Left renal cortex interstitium (tissue), 4 donors: Measurements from ENCODE around the gene CD58. TPM values are rescaled to one million over a fixed set of nuclear protein-coding genes. Genes with fewer than 3 reads are reported as not detected.

Source experiments
- DNase-seq, 4 donors: peaks; one replicate each; pipeline ENCODE4 v3.0.0-alpha.2; 2013; ENCODE audit warnings: low read depth in 4 of 4, low spot score in 2 of 4, missing footprints in 1 of 4
- polyA plus RNA-seq, 4 donors: library from polyadenylated mRNA; unstranded; fragments of 120-200 nt; gene quantifications; one replicate each; pipeline ENCODE4 v1.2.1, GENCODE V29; 2013; ENCODE audit not compliant: insufficient read length in 4 of 4

CD58 gene
- polyA plus RNA-seq, 4 donors: 15.0 to 18.8 (median 15.8) TPM

DNA sequence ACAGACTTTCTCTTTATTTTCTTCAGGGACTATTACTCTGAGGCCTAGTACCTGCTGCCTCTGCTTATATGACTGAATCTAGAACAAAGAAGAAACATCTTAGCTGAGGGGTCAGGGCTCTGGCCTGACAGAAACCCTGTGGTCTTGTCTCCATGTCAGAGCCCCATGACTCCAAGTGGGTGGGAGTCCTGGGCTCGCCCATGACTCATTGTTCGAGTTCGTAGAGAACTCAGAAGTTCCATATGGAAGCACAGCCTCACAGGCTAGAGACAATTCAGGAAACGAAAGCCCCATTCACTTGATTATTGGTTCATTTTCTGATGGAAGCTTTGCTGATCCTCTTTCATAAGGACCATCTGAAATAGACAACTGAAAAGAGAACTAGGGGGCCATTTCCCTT, 73.2 kb downstream of the CD58 start:
- DNase-seq: no peak

DNA sequence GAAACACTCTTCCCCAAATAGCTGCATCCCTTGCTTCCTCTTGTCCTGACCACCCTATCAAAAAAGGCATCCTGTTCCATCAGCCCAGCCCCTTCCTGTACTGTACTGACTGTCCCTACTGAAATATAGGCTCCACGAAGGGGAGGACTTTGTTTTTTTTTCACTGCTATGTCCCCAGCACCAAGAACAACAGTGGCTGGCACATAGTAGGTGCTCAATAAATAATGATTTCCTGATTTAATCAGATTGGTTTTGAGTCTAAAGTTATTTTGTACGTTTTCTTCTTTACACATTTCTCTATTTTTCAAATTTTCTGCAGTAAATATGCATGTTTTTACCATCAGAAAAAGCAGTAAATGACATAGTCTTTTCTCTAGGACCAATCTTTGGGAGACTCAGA, 73.9 kb downstream of the CD58 start:
- no peak for DNase-seq

DNA sequence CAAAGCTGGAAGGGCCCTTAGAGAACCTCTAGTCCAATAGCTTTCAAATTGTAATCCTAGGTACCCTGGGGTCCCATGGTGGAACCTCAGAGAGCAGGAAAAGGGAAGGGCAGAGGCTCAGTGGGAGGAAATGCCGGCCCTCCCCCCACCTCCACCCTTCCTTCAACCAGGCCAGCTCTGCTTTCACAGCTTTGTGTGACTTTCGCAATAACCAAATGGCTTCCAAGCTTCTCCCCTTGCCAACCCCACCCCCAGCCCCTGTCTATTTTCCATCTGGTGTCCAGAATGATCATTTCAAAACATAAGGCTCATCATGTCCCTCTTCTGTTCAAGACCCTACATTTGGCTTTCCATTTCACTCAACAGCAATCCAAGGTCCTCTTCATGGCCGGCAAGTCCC, 74.4 kb downstream of the CD58 start:
- no peak for DNase-seq

DNA sequence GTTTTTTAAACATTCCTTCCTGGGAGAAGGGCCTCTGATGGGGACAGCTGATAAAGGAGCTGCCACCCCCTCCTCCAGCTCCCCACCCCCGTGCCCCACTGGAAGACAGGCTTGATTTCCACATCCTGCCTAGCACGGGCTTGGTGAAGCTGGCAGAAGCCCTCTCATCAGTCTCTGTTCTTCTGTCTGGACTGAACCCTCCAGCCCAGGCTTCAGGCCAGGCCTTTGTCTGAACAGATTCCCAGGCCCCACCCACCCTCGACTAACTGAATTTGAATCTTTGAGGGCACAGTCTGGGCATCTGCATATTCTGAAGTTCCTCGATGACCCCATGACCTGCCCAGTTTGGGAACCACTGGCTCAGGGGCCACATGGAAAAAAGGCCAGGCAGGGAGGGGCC, 75.3 kb downstream of the CD58 start:
- no peak for DNase-seq

DNA sequence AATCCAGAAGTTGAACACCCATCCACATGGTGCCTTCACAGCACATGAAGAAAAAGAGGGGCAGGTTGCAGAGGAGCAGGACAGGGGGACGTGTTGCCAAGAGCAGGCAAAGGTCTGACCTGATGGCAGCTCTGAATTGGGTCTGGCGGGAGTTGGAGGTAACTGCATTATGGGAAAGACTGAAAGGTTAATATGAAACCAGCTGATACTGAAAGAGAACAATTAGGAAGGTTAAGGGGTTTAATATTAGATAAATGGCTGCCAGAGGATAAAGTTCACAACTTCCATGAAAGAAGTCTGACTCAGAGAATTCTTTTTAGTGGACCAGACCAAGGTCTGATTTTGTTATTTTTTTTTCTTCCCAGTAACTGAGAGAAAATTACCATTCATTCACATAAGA, 76.1 kb downstream of the CD58 start:
- no peak for DNase-seq

DNA sequence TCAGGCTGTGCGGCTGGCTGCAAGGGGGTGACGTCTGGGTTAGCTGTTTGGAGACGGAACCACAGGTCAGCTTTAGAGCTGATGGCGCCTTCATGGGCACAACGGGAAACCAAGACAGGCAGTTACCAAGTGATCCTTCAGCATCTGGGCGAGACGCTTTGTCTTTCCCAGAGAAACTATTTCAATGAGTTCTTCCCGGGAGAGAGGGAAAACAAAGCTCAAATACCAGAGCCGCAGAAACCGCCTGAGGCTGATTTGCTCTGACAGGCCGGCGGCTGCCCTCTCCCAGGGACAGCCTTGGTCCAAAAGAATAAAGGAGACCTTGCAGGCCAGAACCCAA, 76.5 kb downstream of the CD58 start:
- no peak for DNase-seq

DNA sequence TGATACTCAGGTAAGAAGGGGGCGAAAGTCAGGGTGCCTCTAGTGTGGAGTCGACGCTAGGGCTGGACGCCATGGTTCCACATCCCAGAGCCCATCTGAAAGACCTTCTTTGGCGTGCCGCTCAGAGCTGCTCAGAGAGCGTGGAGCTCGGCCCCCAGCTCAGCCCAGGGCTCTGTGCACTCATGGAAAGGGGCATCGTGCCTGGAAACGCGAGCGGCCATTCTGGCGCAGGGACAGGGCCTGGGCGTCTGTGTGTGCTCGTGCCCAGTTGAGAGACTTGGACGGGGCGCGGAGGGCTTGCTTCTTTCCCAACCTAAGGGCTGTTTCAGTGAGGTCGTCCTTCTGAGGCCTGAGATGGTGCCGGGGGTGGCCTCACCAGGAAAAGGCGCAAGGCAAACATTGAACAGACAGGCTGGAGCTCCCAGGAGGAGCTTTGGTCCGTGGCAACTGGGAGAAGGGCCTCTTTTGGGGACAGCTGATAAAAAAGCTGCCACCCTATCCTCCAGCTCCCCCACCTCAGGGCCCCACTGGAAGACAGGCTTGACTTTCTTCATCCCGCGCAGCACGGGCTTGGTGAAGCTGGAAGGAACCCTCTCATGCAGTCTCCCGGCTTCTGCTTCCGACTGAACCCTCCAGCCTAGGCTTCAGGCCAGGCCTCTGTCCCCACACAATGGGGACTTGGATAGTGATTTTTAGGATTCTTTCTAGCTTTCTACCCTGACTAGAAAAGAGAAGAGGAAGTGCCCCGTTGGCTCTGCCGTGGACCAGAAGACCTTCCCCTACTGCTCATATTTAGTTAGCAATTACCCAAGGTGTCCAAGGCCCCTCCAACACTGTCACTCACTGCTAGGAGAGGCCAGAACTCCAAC, 77.1 kb downstream of the CD58 start:
- no peak for DNase-seq

DNA sequence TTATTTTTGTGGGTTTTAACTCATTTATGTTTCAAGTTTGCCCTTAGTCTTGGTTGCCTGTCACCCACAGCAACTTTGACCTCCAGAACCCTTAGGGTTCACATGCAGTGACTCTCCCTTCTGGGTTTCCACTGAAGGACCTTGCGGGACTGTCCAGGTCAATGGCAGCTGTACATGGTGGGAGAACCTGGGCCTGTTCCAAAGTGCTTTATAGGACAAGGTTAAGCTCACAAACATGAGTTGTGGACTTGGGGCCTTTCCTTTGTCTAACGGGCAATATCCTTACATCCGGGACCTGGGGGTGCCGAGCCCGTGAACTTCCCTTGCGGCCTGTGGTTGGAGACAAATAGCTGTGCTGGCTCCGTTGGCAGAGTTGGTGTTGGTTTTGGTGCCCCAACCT, 77.8 kb downstream of the CD58 start:
- DNase-seq: no peak

DNA sequence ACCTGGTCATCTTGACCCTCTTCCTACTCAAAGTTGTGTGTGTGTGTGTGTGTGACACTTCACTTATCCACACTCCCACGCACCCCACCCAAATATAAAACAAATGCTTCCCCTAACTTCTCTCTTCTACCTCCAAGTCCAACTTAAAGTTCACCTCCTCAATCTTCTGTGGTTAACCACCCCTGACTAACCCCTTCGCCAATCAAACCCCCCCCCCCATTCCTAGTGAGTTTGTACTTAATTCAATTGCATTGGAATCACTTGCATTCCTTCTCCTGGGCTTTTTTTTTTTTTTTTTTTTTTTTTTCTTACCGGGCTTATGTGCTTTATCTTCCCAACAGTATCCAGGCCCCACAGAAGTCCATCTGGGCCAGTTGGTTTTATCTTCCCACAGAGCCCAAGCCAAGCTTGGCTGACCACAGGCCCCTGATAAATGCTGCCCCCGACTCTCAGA, 78.4 kb downstream of the CD58 start:
- DNase-seq: no peak

DNA sequence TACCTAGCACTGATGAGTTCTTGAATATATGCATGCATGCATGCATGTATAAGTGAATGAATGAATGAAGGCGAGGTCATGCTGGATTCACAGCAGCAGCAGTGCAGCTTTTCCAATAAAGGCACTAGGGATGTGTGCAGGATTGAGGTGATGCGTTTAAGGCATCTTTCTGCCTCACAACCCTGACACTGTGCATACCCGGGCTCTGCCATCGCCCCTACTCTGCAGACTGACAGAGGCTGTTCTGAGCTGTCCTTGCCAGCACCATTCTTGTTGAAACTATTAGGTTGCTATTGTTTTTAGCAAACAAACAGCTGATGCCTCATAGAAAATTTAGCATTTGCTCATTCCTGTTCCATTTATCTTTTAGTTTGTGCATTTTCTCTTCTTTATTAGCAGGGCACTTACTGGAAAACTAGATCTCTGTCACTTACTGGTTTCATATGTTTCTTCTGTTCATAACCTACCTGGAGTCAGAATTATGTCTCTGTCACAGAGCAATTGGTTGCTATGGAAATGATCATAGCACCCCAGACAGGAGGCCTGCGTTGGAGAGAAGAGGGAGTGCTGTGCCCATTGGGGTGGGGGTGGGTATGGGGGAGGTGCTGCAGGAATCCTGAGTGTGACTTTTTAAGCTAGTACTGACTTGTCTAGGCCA, 79.0 kb downstream of the CD58 start:
- no peak for DNase-seq

DNA sequence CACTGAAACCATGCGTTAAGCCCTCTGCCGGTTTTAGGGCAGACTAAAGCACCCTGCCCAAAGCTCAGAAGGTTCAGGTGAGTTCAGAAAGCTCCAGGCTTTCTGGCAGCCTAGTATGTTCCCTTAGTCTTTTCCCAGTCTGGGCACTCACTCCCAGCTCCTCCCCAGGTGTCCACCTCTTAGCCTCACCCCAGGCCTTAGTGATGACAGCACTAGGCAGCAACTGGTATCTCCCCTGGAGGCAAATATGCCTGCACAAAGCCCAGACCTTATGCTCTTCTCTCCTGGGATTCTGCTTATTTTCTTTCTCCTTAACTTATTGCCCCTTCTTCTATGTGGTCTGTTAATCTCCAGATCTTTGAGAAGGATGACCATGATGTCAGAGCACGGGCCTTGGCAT, 80.2 kb downstream of the CD58 start:
- DNase-seq: no peak

DNA sequence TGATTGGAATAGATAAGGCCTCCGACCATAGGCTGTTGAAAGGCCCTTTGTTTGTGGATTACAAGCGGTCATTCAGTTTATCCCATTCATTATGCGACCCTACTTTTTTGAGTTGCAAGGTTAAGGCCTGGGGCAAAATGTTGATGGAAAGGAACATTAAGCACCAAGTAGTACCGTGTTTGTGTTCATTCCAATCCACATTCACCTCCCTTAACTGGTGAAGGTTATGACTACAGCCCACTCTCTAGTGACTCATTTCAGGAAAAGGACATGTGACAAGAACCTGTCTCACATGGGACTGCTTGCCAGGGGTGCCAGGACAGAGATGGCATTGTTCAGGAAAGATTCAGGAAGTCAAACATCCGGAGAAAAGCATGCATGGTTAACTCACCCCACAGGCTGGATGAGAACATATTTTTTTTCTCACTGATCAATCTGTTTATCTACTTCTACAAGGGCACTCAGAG, 81.6 kb downstream of the CD58 start:
- no peak for DNase-seq

DNA sequence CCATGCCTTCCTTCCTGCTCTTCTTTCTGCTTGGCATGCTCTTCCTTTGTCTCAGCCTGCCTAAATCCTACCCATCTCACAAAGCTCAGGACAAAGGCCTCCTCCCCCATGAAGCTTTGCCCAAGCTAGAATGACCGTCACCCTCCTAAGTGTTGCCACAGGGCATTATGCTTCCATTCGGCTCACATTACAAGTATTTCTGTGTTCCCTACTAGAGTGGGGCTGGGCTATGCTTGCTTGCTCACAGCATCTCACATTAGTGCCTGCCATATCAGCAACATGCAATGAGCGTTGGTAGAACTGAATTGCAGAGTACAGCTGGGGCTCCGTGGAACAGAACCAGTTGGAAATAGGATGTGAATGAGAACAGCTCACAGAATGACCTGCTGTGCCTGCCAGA, 82.8 kb downstream of the CD58 start:
- DNase-seq: no peak

DNA sequence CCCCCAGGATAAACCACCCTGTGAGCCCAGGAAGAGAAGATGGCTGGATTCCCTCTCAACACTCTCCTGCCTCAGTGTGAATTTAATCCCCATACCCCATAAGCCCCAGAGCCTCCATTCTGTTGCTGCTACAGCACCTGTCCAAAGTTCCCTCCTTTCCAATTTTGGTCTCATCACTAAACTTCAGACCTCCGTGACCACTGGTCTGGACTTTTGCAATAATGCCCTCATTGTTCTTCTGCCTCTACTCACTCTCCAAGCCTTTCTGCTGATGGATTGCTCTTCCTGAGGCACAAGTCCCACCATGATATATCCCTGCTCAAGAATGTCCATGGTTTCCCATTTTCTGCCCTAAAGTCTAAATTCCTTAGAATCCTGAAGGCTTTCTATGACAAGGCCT, 83.2 kb downstream of the CD58 start:
- DNase-seq: no peak

DNA sequence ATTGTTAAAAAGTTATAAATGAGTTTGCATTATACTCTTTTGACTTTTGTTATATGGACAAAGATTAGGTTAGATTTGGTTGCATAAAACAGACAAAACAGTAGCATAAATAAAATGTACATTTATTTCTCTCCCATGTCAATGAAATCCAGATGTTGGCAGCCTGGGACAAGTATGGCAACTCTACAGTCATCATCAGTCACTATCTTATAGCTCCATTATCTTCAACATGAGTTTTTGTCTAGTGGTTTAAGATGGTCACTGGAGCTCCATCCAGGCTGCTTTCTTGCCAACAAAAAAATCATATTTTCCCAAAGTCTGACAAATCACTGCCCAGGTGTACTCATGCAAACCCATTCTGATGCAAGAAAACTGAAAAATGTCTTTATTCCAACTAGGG, 83.8 kb downstream of the CD58 start:
- DNase-seq: no peak

DNA sequence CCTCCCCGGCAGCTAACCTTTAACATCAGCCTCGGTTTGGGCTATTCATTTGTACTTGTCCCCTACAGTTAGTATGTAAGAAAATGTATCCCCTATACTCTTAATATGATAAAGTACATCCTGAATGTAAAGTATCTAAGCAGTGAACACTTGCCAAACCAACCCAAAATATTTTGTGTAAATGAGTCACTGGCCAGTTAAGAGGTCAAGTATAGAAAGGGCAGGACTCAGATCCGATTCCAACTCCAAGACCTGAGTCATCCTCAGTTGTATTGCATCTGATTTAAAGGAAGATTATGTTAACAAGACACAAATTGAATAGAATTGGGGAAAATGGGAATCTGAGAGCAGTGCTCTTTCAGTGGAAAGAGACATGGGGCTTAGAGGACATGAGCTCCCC, 84.4 kb downstream of the CD58 start:
- no peak for DNase-seq

DNA sequence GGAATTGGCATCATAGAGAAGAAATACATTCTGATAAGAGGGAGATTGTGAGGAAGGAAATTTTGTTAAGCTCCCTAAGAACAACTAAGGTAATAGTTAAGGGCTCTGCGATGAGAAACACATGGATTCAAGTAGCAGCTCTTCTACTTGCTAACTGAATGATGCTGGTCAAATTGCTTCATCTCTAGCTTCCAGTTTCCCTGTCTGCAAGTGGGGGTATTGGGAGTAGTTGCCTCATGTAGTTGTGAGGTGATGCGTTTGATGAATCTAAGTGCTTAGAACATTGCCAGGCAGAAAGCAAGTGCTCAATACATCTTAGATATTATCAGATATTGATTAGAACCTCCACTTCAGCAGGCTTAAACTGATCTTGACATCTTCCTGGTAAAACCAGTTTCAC, 84.8 kb downstream of the CD58 start:
- no peak for DNase-seq

DNA sequence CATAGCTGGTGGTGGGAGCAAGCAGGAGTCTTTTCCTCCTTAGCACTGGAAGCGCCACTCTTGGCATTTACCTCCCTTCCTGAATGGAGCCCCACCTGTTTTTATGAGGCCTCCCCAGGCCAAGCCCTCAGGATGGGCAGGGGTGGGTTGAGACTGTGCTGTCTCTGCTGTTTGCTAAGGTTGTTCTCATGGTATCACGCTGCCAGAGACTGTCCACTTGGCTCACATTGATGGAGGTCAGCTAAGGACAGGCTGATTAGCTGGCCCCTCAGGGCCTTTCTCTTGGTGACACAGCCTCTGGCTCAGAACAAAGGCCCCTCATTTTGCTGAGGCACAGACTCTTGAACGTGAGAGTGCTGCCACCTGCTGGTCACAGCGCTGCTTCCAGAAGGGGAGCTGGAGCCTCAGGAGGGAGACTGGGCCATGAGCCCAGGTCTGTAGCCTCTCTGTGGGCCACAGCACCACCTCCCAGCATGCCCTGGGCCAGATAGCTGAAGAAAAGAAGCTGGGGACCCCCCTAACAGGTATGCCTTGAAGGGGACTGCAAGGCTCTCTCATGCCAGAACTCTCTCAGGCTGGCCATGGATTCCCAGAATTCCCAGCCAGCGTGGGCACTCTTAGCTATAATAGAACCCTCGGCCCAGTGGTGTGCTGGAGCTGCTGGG, 85.6 kb downstream of the CD58 start:
- peak; percentile 66 to 79 (median 70) for DNase-seq

DNA sequence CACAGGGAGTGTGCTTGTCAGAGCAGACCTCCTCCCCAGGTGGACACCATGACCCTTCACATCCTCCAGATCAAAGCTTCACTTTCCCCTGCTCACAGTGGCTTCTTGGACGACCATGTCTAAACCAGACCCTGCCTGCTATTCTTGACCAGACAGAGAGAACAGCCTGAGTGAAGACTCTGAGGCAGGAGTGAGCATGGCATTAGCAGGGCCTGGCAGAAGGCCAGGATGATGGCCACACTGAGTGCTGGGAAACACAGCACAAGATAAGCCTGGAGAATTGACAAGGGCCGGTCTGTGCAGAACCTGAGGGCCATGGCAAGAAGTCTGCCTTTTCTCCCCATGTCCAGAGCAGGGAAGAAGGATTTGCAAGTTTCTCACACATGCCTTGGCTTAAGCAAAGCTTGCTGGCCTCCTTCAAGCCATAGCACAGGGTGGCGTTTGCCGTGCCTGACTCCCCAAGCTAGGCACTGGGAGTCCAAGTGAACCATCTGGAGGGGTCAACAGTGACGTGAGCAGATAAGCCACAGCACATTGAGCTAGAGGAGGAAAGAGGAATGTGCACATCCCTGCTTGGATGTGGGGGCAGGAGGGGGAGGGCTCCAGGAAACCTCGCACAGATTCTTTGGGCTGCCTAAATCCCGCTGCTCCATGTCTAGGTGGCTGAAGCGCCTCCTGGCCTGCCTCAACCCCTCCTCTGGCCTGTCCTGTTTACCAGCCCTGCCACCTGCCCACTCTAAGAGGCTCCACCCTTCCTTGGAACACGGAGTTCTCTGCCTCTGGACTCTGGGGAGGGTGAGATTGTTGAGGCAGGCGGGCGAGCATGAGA, 87.1 kb downstream of the CD58 start:
- DNase-seq: no peak

DNA sequence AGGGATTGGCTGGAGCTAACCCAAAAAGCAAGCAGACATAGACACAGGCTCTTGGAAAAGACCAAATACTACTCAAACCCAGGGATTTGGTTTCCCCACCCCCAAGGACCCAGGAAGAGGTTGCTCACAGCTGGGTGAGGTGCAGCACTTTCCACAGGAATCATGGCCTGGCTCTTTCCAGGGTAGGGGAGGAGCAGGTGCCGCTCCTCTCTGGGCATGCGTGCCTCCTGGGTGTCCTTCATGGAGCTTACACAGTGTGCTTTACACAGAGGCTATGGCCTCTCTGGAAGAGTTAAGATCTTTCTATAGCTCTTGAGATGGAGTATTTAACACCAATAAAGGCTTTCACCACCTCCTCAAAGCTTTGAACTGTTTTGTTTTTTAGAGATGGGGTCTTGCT, 88.3 kb downstream of the CD58 start:
- no peak for DNase-seq

DNA sequence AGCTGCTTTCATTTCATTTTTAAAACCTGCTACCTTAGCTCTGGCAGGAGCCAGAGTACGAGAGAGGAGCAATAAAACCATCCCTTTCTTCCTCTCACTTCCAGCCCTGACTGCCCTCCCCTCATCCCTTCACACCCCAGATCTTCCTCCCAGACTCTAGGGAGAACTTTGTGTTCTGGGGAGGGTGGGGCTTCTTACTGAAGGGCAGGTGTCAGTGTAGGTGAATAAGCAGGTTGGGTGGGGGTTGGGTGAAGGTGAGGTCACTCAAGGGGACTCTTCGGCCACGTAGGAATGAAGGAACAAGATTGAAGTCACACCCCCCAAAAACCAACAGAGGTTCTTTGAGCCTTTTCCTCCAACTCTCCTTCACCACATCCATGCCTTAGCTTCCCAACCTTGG, 88.9 kb downstream of the CD58 start:
- DNase-seq: no peak
